ENCODE results near the gene ROR1.

ROR1 gene

GRCh38 chr1:63863145-63863544 is 89.3 kb downstream of the ROR1 start:
- DNase-seq, result no peak

- DNase-seq, result no peak
These were observed 90.4 kb downstream of the ROR1 start for GRCh38 chr1:63864224-63864641.

GRCh38 chr1:63865561-63865960 is 91.7 kb downstream of the ROR1 start:
- DNase-seq, result no peak

GRCh38 chr1:63866084-63866483 is 92.3 kb downstream of the ROR1 start:
- DNase-seq, result no peak

GRCh38 chr1:63867429-63868176 is 93.8 kb downstream of the ROR1 start:
- no peak for DNase-seq

- DNase-seq, result no peak
These were observed 94.5 kb downstream of the ROR1 start for GRCh38 chr1:63868268-63868781.

- DNase-seq, result no peak
These were observed 96.3 kb downstream of the ROR1 start for GRCh38 chr1:63870152-63870551.

GRCh38 chr1:63871463-63871862 is 97.6 kb downstream of the ROR1 start:
- DNase-seq, result no peak

- no peak for DNase-seq
These were observed 99.9 kb downstream of the ROR1 start for GRCh38 chr1:63873751-63874150.

- no peak for DNase-seq
These were observed 100.6 kb downstream of the ROR1 start for GRCh38 chr1:63874278-63874880.

GRCh38 chr1:63875636-63876035 is 101.8 kb downstream of the ROR1 start:
- no peak for DNase-seq

GRCh38 chr1:63877021-63877767 is 103.4 kb downstream of the ROR1 start:
- no peak for DNase-seq

GRCh38 chr1:63877816-63878215 is 104.0 kb downstream of the ROR1 start:
- no peak for DNase-seq

GRCh38 chr1:63878932-63879331 is 105.1 kb downstream of the ROR1 start:
- DNase-seq, result no peak

GRCh38 chr1:63880958-63881576 is 107.2 kb downstream of the ROR1 start:
- DNase-seq, result no peak

- no peak for DNase-seq
These were observed 108.4 kb downstream of the ROR1 start for GRCh38 chr1:63882048-63882704.

GRCh38 chr1:63883494-63884235 is 109.8 kb downstream of the ROR1 start:
- DNase-seq, result no peak

GRCh38 chr1:63884486-63884885 is 110.7 kb downstream of the ROR1 start:
- DNase-seq, result no peak

GRCh38 chr1:63885899-63886298 is 112.1 kb downstream of the ROR1 start:
- no peak for DNase-seq

GRCh38 chr1:63886340-63886739 is 112.5 kb downstream of the ROR1 start:
- no peak for DNase-seq

- no peak for DNase-seq
These were observed 114.0 kb downstream of the ROR1 start for GRCh38 chr1:63887809-63888208.

GRCh38 chr1:63888984-63889383 is 115.2 kb downstream of the ROR1 start:
- DNase-seq, result no peak

All from SHP77 treated with DMSO at 0.1 percent for 48 hours (cell line).